Neural progenitor cell (in vitro differentiated cells): ENCODE results near the gene HMX1.

Experiments
- EZH2 ChIP-seq: fragments of 200-600 bp; sonication (generic); IDR thresholded peaks from 2 replicates; pipeline ENCODE4 v1.6.1; 2017; ENCODE audit warnings: antibody characterized with exemption, mild to moderate bottlenecking, moderate library complexity
- EZH2phosphoT487 ChIP-seq: fragments of 200-600 bp; sonication (generic); IDR thresholded peaks from 2 replicates; pipeline ENCODE4 v1.6.1; 2017; ENCODE audit warnings: antibody characterized with exemption
- TF ChIP-seq, protein P1 (sequence below): fragments of 200-600 bp; sonication (generic); IDR thresholded peaks from 2 replicates; pipeline ENCODE4 v1.5.1; 2017; ENCODE audit warnings: antibody characterized with exemption, mild to moderate bottlenecking

DNA sequence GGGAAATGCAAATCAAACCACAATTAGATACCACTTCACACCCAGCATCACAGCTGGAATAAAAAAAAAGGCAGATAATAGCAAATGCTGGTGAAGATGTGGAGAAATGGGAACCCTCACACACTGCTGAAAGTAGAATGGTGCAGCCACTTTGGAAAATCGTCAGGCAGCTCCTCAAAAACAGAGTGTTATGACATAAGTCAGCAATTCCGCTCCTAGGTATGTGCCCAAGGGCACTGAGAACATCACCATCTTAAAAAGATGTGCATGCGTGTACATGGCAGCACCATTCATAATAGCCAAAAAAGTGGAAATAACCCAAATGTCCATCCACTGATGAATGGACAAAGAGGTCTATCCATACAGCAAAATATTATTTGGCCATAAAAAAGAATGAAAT, 28.0 kb downstream of the HMX1 start:
- TF ChIP-seq, protein P1, sequence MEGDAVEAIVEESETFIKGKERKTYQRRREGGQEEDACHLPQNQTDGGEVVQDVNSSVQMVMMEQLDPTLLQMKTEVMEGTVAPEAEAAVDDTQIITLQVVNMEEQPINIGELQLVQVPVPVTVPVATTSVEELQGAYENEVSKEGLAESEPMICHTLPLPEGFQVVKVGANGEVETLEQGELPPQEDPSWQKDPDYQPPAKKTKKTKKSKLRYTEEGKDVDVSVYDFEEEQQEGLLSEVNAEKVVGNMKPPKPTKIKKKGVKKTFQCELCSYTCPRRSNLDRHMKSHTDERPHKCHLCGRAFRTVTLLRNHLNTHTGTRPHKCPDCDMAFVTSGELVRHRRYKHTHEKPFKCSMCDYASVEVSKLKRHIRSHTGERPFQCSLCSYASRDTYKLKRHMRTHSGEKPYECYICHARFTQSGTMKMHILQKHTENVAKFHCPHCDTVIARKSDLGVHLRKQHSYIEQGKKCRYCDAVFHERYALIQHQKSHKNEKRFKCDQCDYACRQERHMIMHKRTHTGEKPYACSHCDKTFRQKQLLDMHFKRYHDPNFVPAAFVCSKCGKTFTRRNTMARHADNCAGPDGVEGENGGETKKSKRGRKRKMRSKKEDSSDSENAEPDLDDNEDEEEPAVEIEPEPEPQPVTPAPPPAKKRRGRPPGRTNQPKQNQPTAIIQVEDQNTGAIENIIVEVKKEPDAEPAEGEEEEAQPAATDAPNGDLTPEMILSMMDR: no peak
- TF ChIP-seq EZH2 (no peak), EZH2phosphoT487 (no peak)
